Fibroblast of the aortic adventitia (primary cell): ENCODE results near the gene CEMIP. TPM values are rescaled to one million over a fixed set of nuclear protein-coding genes. Genes with fewer than 3 reads are reported as not detected.

Source experiments
- DNase-seq: peaks from one replicate; pipeline ENCODE4 v3.0.0-alpha.2; 2010; ENCODE audit warnings: low read depth
- H3K4me3 ChIP-seq: 2 replicates; pipeline ENCODE4 v1.5.1; 2011; ENCODE audit warnings: low read depth, mild to moderate bottlenecking, control low read depth, low read length, moderate library complexity
- CTCF ChIP-seq: IDR thresholded peaks from 2 replicates; pipeline ENCODE4 v1.5.1; 2011; ENCODE audit warnings: mild to moderate bottlenecking, low read length, control low read depth, inconsistent platforms; ENCODE audit not compliant: insufficient read depth
- total RNA-seq: library from RNA; depleted of rRNA; stranded (reverse); fragments of >200 nt; gene quantifications from 2 replicates; pipeline ENCODE4 v1.2.3, GENCODE V29; 2012; ENCODE audit warnings: low replicate concordance

Gene CEMIP
- total RNA-seq, 1 donor = 225 TPM

DNA sequence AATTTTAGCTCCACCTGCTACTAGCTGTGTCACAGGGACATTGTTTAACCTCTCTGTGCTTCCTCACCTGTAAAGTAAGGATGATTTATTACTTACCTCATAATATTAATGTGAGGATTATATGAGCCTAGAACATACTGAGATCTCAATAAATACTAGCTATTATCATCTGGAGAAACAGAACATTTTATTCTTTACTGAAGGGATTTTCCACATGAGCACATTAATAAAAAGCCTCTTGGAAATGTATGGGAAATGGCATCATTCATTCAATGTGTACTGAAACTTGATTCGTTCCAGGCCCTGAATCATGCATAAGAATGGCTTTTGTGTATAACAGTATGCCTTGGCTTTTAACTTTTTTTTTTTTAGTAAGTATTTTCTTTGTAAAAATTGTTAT is 11.0 kb upstream of the CEMIP start:
- no peak overlapping the region for H3K4me3 ChIP-seq
- TF ChIP-seq CTCF = no peak

GRCh38 chr15:80769153-80769828 is 9.9 kb upstream of the CEMIP start:
- no peak for TF ChIP-seq CTCF
- no peak for DNase-seq
- no peak overlapping the region for H3K4me3 ChIP-seq

More for the DNA sequence above, 11.0 kb upstream of the CEMIP start:
- no peak for DNase-seq

DNA sequence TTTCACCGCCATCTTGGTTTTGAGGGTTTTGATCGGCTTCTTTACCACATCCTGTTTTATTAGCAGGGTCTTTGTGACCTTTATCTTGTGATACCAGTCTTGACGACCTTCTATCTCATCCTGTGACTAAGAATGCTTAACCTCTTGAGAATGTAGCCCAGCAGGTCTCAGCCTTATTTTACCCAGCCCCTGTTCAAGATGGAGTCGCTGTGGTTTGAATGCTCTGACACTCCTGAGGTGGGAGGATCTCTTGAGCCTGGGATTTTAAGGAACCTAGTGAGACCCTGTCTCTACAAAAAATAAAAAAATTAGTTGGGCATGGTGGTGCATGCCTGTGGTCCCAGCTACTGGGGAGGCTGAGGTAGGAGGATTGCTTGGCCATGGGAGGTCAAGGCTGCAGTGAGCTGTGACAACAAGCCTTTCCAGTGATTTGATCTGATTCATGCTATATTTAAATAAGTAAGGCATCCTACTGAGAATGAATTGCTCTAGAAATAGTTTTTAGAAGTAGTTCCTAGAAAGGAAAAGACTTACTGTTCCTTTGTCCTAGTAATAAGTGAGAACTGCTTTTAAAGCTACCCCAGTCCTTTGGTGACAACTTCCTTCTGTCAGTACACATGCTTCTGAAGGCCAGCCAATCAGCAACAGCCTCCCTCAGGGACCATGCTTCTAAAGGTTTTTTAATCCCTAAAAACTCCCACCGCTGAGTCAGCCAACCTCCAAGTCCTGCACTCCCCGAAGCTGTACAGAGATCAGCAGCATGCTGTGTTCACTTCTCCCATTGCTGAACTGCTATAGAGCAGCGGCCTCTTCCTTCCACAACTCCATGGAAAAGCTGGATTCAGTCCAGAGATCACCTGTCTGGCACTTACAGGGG is 9.1 kb upstream of the CEMIP start:
- no peak overlapping the region for H3K4me3 ChIP-seq
- no peak for DNase-seq
- TF ChIP-seq CTCF = no peak

DNA sequence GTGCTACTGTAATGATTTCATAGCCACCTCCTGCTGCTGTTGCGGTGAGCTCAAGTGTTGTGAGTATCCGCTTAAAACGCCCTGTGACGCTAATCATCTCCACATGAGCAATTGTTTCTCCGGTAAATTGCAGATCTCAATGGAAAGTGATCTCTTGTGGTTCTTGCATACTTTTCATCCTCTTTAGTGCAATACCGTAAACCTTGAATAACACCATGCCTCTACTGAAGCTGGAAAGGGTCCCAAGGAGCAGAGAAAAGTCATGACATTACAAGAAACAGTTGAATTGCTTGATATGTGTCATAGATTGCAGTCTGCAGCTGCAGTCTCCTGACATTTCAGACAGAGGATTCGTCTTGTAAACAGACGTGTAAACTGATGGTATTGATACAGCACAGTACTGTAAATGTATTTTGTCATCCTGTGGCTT is 6.0 kb upstream of the CEMIP start:
- H3K4me3 ChIP-seq = no peak overlapping the region
- TF ChIP-seq CTCF = no peak
- DNase-seq = peak; percentile 2

GRCh38 chr15:80773792-80774352 is 5.3 kb upstream of the CEMIP start:
- no peak overlapping the region for H3K4me3 ChIP-seq
- no peak for DNase-seq
- TF ChIP-seq CTCF = no peak

DNA sequence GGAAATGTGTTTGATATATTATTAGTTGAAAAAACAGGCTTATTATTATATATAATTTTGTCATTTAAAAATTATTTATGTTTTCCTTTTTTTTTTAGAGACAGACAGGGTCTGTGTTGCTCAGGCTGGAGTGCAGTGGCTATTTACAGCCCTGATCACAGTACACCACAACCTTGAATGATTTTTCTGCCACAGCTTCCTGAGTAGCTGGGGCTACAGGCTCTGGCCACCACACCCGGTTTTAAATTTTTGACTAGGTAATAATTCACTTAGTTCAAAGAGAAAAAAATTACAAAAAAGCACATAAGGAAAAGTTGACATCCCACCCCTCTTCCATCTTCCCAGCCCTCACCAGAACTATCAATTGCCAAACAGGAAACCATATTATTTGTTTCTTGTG is 4.7 kb upstream of the CEMIP start:
- TF ChIP-seq CTCF = no peak
- H3K4me3 ChIP-seq = no peak overlapping the region
- DNase-seq = no peak
